Peyer's patch (tissue), 4 donors: Measurements from ENCODE around the gene AKAP6.

Experiments used
- POLR2A ChIP-seq, 2 donors: fragments of 450-650 bp; IDR thresholded peaks; one replicate each; pipeline ENCODE4 v1.5.1; 2017; ENCODE audit warnings: antibody characterized with exemption in 2 of 2, mild to moderate bottlenecking in 2 of 2, moderate library complexity in 2 of 2
- TF ChIP-seq, protein P1 (sequence below), 6 experiments: fragments of 450-650 bp in 4 of 6; fragments of 200-600 bp in 2 of 6; sonication (generic) in 1 of 6; IDR thresholded peaks; one replicate each; pipeline ENCODE4 v1.5.1; 2017 to 2019; ENCODE audit warnings: antibody characterized with exemption in 6 of 6, mild to moderate bottlenecking in 3 of 6, moderate library complexity in 1 of 6

DNA sequence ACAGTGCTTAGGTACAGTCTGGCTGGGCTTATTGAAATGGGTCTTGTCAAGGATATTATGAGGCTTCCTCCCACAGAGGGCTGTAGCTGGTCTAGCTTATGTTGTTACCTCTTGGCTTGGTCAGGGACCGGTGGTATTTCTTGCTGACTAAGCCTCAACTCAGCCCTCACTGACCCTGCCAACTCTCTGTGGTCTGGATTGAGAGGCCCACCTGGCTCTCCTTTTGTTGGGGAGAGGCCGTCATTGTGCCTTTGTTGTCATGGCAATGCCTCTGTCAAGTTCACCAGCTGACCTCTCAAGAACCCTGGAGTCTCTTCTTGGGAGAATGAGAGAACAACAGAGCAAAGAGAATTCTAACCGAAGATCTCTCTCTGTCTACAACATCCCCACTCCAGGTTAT lies 364.0 kb downstream of the AKAP6 start:
- TF ChIP-seq, protein P1, sequence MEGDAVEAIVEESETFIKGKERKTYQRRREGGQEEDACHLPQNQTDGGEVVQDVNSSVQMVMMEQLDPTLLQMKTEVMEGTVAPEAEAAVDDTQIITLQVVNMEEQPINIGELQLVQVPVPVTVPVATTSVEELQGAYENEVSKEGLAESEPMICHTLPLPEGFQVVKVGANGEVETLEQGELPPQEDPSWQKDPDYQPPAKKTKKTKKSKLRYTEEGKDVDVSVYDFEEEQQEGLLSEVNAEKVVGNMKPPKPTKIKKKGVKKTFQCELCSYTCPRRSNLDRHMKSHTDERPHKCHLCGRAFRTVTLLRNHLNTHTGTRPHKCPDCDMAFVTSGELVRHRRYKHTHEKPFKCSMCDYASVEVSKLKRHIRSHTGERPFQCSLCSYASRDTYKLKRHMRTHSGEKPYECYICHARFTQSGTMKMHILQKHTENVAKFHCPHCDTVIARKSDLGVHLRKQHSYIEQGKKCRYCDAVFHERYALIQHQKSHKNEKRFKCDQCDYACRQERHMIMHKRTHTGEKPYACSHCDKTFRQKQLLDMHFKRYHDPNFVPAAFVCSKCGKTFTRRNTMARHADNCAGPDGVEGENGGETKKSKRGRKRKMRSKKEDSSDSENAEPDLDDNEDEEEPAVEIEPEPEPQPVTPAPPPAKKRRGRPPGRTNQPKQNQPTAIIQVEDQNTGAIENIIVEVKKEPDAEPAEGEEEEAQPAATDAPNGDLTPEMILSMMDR (IDR thresholded peaks at IDR 0.05), result no peak
- no peak for TF ChIP-seq POLR2A (IDR thresholded peaks at IDR 0.05)
